Nephron (organoid): ENCODE data around the gene YWHAB.

Experiments used
- H3K27ac Mint-ChIP-seq, 3 experiments: 2 replicates each; pipeline ENCODE4 v1.8.0; 2020; ENCODE audit warnings: mixed read lengths in 3 of 3, mild to moderate bottlenecking in 2 of 3, moderate library complexity in 1 of 3
- H3K27me3 Mint-ChIP-seq: 2 replicates; pipeline ENCODE4 v1.8.0; 2021; ENCODE audit warnings: low read depth, mild to moderate bottlenecking, moderate library complexity, mixed read lengths
- H3K36me3 Mint-ChIP-seq: 2 replicates; pipeline ENCODE4 v1.8.0; 2020; ENCODE audit warnings: low read depth, mixed read lengths
- H3K4me1 Mint-ChIP-seq: 2 replicates; pipeline ENCODE4 v1.8.0; 2020; ENCODE audit warnings: mixed read lengths
- H3K4me3 Mint-ChIP-seq, 3 experiments: 2 replicates each; pipeline ENCODE4 v1.8.0; 2020; ENCODE audit warnings: mild to moderate bottlenecking in 3 of 3, mixed read lengths in 3 of 3, moderate library complexity in 2 of 3
- H3K9me3 Mint-ChIP-seq: 2 replicates; pipeline ENCODE4 v1.8.0; 2020; ENCODE audit warnings: mixed read lengths
- TF ChIP-seq, protein P1 (sequence below), 3 experiments: fragments of 200-600 bp; sonication (generic); IDR thresholded peaks; one replicate each; pipeline ENCODE4 v1.5.0; 2021; ENCODE audit warnings: antibody characterized with exemption in 3 of 3; ENCODE audit not compliant: unreplicated experiment in 3 of 3

Gene YWHAB

DNA sequence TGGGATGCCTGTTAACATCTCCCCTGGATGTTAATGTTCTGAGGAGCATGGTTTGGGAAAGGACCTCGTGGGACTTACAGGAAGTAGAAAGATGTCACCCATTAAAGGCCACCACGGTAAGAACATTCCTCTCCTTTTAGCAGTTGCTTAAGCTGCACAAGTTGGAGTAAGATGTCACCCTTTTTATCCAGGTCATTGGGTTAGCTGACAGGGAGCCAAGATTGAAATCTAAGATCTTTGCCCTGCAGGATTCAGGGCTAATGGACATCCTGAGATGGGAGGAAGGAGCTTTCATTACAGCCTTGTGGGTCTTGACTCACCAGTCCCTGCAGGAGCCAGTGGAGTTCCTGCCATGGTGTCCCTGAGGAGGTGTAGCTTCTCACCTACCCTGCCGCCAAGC lies 46.4 kb downstream of the YWHAB start:
- Mint-ChIP-seq H3K4me1 (no peaks in the 10 kb centered on the region), H3K36me3 (peaks cover 25% of the 10 kb centered on the region), H3K4me3 (no peak overlapping the region), H3K9me3 (no peaks in the 10 kb centered on the region), H3K27ac (no peak overlapping the region), H3K27me3 (no peaks in the 10 kb centered on the region)
- TF ChIP-seq, protein P1, sequence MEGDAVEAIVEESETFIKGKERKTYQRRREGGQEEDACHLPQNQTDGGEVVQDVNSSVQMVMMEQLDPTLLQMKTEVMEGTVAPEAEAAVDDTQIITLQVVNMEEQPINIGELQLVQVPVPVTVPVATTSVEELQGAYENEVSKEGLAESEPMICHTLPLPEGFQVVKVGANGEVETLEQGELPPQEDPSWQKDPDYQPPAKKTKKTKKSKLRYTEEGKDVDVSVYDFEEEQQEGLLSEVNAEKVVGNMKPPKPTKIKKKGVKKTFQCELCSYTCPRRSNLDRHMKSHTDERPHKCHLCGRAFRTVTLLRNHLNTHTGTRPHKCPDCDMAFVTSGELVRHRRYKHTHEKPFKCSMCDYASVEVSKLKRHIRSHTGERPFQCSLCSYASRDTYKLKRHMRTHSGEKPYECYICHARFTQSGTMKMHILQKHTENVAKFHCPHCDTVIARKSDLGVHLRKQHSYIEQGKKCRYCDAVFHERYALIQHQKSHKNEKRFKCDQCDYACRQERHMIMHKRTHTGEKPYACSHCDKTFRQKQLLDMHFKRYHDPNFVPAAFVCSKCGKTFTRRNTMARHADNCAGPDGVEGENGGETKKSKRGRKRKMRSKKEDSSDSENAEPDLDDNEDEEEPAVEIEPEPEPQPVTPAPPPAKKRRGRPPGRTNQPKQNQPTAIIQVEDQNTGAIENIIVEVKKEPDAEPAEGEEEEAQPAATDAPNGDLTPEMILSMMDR (IDR thresholded peaks at IDR 0.05; ENCODE audit: unreplicated experiment in 3 of 3) = no peak

DNA sequence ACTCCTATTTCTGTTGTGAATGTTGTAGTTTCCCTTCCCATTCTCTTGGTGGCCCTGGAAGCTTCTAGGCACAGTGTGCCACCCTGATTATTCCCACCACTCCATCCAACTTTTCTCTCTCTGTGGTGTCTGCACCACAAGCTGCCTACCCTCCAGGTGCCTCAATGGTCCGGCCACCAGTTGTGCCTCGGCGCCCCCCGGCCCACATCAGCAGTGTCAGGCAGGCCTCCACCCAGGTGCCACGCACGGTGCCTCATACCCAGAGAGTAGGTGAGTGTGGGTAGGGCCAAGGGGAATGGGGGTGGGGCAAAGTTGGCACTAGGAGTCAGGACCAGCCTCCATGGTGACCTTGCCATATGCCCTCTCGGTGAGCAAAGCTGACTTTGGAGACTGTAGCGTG lies 47.4 kb downstream of the YWHAB start:
- no peak overlapping the region for H3K4me3 Mint-ChIP-seq
- H3K9me3 Mint-ChIP-seq = no peaks in the 10 kb centered on the region
- no peaks in the 10 kb centered on the region for H3K27me3 Mint-ChIP-seq
- peaks cover 25% of the 10 kb centered on the region for H3K36me3 Mint-ChIP-seq
- TF ChIP-seq, protein P1 (IDR thresholded peaks at IDR 0.05; ENCODE audit: unreplicated experiment in 3 of 3) = no peak
- H3K27ac Mint-ChIP-seq = no peak overlapping the region
- no peaks in the 10 kb centered on the region for H3K4me1 Mint-ChIP-seq

DNA sequence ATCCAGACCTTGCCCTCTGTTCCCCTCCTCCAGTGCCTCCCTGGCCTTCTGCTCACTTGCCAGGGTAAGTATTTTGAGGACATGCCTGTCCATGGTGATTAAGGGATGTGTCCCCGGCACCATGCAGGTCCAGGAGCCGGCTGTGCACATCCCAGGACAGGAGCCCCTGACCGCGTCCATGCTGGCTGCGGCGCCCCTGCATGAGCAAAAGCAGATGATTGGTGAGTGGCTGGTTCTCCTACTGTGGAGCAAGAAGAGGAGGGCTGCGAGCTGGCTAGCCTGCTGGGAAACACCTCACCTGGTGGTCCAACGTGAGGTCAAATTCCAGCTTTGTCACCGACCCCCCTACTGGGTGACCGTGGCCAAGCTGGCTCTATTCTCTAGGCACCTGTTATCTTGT lies 51.0 kb downstream of the YWHAB start:
- Mint-ChIP-seq H3K27ac (no peak overlapping the region), H3K4me3 (no peak overlapping the region), H3K4me1 (no peaks in the 10 kb centered on the region), H3K27me3 (no peaks in the 10 kb centered on the region), H3K9me3 (no peaks in the 10 kb centered on the region), H3K36me3 (peaks cover 31% of the 10 kb centered on the region)
- TF ChIP-seq, protein P1 (IDR thresholded peaks at IDR 0.05; ENCODE audit: unreplicated experiment in 3 of 3) = no peak

DNA sequence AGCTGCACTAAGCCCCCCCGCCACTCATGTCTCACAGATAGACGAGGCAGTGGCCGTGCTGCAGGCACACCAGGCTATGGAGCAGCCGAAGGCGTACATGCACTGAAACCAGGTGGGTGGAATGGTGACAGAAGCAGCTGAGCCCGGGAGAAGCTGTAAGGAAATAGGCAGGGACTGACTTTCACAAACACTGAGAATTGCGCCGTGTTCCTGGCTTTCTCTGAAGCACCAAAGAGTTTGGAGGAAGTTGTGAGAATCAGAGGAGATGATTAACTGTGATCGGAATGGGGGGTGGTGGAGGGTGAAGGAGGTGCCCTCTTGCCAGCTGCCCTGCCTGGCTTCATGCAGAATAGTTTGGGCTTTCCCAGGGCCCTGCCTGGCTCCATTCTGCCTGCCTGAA lies 53.1 kb downstream of the YWHAB start:
- no peaks in the 10 kb centered on the region for H3K9me3 Mint-ChIP-seq
- H3K27ac Mint-ChIP-seq = no peak overlapping the region
- peaks cover 44% of the 10 kb centered on the region for H3K36me3 Mint-ChIP-seq
- TF ChIP-seq, protein P1 (IDR thresholded peaks at IDR 0.05; ENCODE audit: unreplicated experiment in 3 of 3) = no peak
- H3K27me3 Mint-ChIP-seq = no peaks in the 10 kb centered on the region
- no peaks in the 10 kb centered on the region for H3K4me1 Mint-ChIP-seq
- no peak overlapping the region for H3K4me3 Mint-ChIP-seq

DNA sequence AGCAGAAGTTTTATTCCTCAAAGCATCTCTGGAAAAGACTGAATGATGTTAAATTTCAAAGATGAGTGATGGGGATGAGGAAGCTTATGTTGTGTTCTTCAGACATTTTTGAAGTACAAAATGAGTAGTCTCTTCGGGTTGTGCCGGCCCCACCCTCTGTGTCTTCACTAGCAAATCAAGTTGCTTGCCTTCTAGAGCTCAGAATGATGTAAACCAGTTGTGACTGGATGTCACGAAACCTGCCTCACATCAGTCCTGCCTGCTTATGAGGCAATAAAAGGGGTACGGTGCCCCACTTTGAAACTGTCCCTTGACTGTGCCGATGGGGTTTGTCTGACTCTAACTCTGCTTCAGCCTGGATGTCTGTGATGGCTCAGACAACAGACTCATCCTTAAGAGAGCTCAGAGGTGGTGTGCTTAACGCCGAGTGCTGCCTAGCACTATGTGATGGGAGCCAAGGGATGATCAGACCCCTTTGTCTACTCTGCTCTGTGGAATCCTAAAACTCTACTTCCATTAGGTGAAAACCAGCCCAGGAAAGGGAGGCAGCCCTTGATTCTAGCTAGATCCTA lies 55.7 kb downstream of the YWHAB start:
- no peak overlapping the region for H3K4me3 Mint-ChIP-seq
- H3K4me1 Mint-ChIP-seq = no peaks in the 10 kb centered on the region
- no peak overlapping the region for H3K27ac Mint-ChIP-seq
- H3K9me3 Mint-ChIP-seq = no peaks in the 10 kb centered on the region
- TF ChIP-seq, protein P1 (IDR thresholded peaks at IDR 0.05; ENCODE audit: unreplicated experiment in 3 of 3) = no peak
- no peaks in the 10 kb centered on the region for H3K27me3 Mint-ChIP-seq
- peaks cover 57% of the 10 kb centered on the region for H3K36me3 Mint-ChIP-seq

DNA sequence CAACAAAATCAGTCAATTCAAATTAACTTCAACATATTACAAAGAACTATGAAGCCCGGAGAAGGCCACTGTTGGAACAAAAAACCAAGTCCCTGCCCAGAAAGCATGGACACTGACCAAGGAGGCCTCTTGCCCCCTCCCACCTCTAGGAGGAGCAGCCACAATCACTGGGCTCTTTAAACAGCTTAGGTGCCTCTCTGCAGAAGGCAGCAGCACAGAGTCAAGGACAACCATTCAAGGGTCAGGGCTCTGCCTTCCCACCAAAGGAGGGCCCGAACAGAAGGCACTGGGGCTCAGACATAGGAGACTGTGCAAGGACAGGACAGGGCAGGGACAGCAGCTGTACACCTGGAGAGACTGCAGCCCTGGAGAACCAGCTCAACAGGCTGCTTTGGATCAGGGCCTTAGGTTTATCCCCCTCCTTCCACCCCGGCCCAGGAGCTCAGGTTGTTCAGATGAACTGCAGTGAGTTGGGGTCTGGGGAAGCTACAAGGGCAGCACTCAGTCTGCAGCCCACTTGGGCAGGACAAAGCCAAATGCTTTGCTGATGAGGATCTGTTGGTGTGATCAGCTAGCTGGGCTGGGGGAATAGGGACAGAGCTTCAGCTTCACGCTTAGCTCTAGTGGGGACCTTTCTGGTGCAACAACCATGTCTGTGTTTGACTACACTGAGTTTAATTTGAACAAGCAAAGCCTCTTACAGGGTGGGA lies 56.9 kb downstream of the YWHAB start:
- H3K27ac Mint-ChIP-seq = peak overlapping the region; percentile 71 to 95 (median 86)

More for the DNA sequence above, 56.9 kb downstream of the YWHAB start:
- H3K4me1 Mint-ChIP-seq = no peaks in the 10 kb centered on the region
- H3K9me3 Mint-ChIP-seq = no peaks in the 10 kb centered on the region
- peaks cover 62% of the 10 kb centered on the region for H3K36me3 Mint-ChIP-seq
- TF ChIP-seq, protein P1 (IDR thresholded peaks at IDR 0.05; ENCODE audit: unreplicated experiment in 3 of 3) = peak in 1 of 3 experiments; percentile 10
- no peaks in the 10 kb centered on the region for H3K27me3 Mint-ChIP-seq
- peak overlapping the region in 1 of 3 experiments; percentile 47 for H3K4me3 Mint-ChIP-seq
